ENCODE results near the gene MYRIP.
"Not testable (repeated sequence)": the region's sequence is repeated elsewhere in the genome, so short reads cannot be mapped to it uniquely, and the experiment has no call there.

MYRIP gene

DNA sequence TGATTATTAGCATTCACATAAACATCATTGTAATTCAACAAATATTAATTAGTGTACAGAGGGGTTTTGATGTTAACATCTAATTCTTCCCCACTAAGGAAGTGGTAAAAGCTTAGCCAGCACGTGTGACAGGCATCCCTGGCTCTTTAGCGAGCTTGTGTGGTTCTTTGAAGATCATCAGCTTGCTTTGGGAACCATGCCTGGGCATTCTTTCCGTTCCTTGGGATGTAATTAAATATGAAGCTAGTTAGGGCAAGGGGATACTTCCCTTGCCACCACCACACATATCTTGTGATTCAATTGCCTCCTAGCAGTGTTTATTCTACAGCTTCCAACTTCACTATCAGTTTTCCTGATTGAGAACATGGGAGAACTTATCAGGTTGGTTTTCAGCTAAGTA is 246.5 kb downstream of the MYRIP start:
- no peak overlapping the region for H3K4me3 ChIP-seq (ENCODE audit: low read length)
- DNase-seq (ENCODE audit: low read depth, low spot score): no peak

GRCh38 chr3:40057077-40057476 is 247.7 kb downstream of the MYRIP start:
- DNase-seq (ENCODE audit: low read depth, low spot score): no peak
- no peak overlapping the region for H3K4me3 ChIP-seq (ENCODE audit: low read length)

GRCh38 chr3:40057786-40058185 is 248.4 kb downstream of the MYRIP start:
- H3K4me3 ChIP-seq (ENCODE audit: low read length): no peak overlapping the region
- DNase-seq (ENCODE audit: low read depth, low spot score): no peak

GRCh38 chr3:40068636-40069035 is 259.2 kb downstream of the MYRIP start:
- no peak overlapping the region for H3K4me3 ChIP-seq (ENCODE audit: low read length)
- DNase-seq (ENCODE audit: low read depth, low spot score): no peak

GRCh38 chr3:40070816-40071215 is 261.4 kb downstream of the MYRIP start:
- no peak for DNase-seq (ENCODE audit: low read depth, low spot score)

DNA sequence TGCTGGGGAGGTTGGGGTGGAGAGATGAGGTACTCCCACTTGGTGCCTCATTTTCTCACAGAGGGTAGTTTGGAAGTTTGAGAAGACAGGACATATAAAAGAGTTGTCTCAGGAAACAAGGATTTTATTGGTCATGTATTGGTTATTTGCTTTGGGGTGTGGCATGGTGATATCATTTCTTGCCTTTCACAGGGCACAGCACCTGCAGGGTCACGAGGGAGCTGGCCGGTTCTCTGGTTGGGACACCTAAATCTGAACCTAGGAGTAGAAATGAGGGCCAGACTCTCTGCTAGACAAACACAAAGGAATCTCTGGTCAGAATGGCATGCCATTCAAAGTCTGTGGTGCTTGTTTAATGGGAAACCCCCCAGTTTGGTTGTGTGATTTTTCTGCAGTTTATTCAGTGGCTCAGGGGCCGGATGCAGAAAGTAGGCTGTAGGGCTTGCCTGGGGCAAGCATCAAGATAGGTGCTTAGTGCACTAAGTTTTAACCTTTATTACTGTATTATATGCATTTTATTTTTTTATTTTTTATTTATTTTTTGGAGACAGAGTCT is 262.4 kb downstream of the MYRIP start:
- no peak for DNase-seq (ENCODE audit: low read depth, low spot score)
- no peak overlapping the region for H3K4me3 ChIP-seq (ENCODE audit: low read length)

More at GRCh38 chr3:40070816-40071215, 261.4 kb downstream of the MYRIP start:
- no peak overlapping the region for H3K4me3 ChIP-seq (ENCODE audit: low read length)

GRCh38 chr3:40073310-40074007 is 264.1 kb downstream of the MYRIP start:
- no peak overlapping the region for H3K4me3 ChIP-seq (ENCODE audit: low read length)
- no peak for DNase-seq (ENCODE audit: low read depth, low spot score)

GRCh38 chr3:40077139-40077538 is 267.7 kb downstream of the MYRIP start:
- not testable (repeated sequence) for DNase-seq (ENCODE audit: low read depth, low spot score); H3K4me3 ChIP-seq (ENCODE audit: low read length)

DNA sequence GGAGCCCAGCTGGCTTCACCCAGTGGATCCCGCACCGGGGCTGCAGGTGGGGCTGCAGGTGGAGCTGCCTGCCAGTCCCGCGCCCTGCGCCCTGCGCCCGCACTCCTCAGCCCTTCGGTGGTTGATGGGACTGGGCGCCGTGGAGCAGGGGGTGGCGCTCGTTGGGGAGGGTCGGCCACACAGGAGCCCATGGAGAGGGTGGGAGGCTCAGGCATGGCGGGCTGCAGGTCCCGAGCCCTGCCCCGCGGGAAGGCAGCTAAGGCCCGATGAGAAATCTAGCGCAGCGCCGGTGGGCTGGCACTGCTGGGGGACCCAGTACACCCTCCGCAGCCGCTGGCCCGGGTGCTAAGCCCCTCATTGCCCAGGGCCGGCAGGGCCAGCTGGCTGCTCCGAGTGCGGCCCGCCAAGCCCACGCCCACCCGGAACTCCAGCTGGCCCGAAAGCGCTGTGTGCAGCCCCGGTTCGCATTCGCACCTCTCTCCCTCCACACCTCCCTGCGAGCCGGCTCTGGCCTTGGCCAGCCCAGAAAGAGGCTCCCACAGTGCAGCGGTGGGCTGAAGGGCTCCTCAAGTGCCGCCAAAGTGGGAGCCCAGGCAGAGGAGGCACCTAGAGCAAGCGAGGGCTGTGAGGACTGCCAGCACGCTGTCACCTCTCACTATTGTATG is 268.6 kb downstream of the MYRIP start:
- DNase-seq (ENCODE audit: low read depth, low spot score); H3K4me3 ChIP-seq (ENCODE audit: low read length): not testable (repeated sequence)

- DNase-seq (ENCODE audit: low read depth, low spot score): no peak
- H3K4me3 ChIP-seq (ENCODE audit: low read length): no peak overlapping the region
Measured at GRCh38 chr3:40078590-40078989, 269.2 kb downstream of the MYRIP start.

- H3K4me3 ChIP-seq (ENCODE audit: low read length): no peak overlapping the region
- DNase-seq (ENCODE audit: low read depth, low spot score): no peak
Measured at GRCh38 chr3:40079203-40079846, 269.9 kb downstream of the MYRIP start.

GRCh38 chr3:40079847-40080240 is 270.4 kb downstream of the MYRIP start:
- no peak for DNase-seq (ENCODE audit: low read depth, low spot score)

GRCh38 chr3:40083066-40083465 is 273.7 kb downstream of the MYRIP start:
- no peak for DNase-seq (ENCODE audit: low read depth, low spot score)
- H3K4me3 ChIP-seq (ENCODE audit: low read length): no peak overlapping the region

More at GRCh38 chr3:40079847-40080240, 270.4 kb downstream of the MYRIP start:
- no peak overlapping the region for H3K4me3 ChIP-seq (ENCODE audit: low read length)

DNA sequence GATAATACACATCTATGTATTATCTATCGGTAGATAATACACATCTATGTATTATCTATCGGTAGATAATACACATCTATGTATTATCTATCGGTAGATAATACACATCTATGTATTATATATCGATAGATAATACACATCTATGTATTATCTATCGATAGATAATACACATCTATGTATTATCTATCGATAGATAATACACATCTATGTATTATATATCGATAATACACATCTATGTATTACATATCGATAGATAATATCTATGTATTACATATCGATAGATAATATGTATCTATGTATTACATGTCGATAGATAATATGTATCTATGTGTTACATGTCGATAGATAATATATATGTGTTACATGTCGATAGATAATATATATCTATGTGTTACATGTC is 275.0 kb downstream of the MYRIP start:
- H3K4me3 ChIP-seq (ENCODE audit: low read length); DNase-seq (ENCODE audit: low read depth, low spot score): not testable (repeated sequence)

- DNase-seq (ENCODE audit: low read depth, low spot score): no peak
- no peak overlapping the region for H3K4me3 ChIP-seq (ENCODE audit: low read length)
Measured at GRCh38 chr3:40086890-40087883, 277.8 kb downstream of the MYRIP start.

DNA sequence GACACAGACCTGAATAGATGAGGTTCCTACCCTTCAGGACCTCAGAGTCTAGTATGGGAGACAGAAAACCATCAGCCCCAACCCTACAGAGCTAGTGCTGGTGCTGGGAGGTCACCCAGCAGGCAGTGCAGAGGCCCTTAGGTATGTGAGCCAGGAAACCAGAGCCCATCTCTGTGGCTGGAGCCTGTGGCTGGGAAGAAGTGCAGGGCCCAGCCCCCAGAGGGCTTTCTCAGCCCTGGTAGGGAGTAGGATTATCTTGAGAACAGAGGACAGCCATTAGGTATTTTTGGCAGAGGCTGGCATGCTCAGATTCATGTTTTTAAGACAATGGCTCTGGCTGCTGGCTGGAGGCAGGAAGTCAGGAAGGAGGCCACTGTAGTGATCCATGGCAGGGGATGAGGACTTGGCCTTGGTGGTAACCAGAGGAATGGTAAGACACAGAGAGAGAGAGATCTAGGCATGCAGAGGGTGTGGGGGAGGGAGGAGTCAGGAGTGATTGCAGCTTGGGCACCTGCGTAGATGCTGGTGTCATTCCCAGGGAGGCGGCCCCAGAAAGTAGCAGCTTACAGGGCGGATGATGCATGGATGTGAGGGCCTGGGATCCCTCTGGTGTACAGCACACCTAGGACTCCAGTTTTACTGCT is 279.2 kb downstream of the MYRIP start:
- DNase-seq (ENCODE audit: low read depth, low spot score): no peak
- H3K4me3 ChIP-seq (ENCODE audit: low read length): no peak overlapping the region

DNA sequence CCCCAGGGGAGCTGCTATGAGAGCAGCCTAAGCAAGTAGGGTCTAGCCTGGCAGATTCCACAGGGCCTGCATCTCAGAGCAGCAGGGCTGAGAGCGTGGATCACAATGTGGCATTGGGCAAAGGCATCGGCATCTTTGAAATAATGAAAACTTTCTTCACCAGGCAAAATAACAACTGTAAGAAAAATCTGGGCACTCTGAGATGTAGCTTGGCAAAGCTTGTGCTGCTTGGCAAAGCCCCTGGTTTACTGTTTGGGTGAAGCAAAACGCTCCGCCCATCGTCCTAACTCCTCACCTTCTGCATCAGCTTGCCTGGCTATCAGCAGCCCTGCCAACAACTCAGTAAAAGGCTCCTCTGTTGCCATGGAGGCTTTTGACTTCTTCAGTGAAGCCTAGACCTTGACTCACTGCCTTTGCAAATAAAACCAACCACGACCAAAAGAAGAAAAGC is 287.3 kb downstream of the MYRIP start:
- H3K4me3 ChIP-seq (ENCODE audit: low read length): no peak overlapping the region
- no peak for DNase-seq (ENCODE audit: low read depth, low spot score)
